GM21825 (cell line): Measurements from ENCODE around the gene LRMDA.

Experiments
- ATAC-seq: cut with Tn5 transposase; IDR thresholded peaks from one replicate; pipeline ENCODE4 v1.9.1; 2021; ENCODE audit warnings: mild to moderate bottlenecking, moderate library complexity; ENCODE audit not compliant: unreplicated experiment

Gene LRMDA

DNA sequence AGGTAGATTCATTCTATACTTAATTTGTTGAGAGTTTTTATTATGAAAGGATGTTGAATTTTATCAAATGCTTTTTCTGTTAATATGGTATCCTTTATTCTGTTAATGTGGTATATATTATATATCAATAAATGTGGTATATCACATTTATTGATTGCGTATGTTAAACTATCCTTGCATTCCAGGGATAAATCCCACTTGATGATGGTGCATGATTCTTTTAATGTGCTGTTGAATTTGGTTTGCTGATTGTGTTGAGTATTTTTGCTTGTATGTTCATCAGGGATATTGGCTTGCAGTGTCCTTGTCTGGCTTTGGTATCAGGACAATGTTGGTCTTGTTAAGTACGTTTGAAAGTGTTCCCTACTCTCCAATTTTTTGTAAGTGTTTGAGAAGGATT, 11.9 kb downstream of the LRMDA start:
- no peak for ATAC-seq

DNA sequence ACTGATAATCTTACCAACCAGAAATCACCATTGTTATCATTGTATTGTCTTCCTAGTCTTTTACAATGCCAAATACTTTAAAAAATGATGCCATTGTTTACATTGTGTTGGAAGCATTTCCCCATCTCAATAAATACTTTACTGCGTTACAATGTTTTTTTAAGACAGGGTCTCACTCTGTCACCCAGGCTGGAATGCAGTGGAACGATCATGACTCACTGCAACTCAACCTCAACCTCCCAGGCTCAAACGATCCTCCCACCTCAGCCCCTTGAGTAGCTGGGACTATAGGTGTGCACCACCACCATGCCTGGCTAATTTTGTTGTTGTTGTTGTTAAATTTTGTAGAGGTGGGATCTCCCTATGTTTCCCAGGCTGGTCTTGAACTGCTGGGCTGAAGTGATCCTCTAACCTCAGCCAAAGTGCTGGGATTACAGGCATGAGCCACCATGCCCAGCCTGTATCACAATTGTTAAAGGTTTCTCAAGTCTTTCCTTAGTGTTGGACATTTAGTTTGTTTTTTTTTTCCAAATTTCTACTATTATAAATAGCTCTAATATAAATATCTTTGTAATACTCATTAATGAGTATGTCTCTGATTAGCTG, 13.5 kb downstream of the LRMDA start:
- ATAC-seq: no peak

DNA sequence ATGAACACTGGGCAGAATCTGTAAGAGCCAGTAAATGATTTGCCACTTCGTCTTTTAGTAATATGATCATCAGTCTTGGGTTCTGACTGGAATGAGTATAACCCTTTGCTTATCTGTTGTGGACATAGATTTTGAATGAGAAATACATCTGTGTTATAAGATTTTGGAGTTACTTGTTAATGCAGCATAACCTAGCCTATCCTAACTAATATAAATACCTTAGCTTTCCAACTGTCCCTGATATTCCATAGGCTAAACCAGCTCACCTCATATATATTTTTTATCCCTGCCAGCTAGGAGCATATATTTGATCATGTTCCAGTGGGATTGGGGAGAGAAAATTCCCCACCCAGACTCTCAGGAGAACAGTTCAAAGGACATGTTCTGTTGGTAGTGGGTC, 15.1 kb downstream of the LRMDA start:
- no peak for ATAC-seq

DNA sequence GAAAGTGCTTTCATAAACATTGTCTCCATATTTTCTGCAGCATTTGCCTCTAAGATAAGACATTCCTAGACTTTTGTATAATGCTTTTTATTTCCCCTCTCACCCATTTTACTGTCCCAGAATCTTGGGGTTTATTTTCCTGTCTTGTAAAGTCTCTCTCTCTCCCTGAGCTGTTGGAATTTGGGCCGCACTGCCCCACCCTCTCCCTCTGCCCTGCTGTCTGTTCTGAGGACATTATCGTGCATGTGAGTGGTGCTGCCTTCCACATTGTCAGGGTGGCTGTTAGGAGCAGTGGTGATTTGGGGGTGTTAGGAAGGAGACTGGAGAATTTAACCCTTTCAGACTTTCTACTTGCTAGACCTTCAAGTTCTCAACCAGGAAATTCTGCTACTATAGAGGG, 16.7 kb downstream of the LRMDA start:
- no peak for ATAC-seq

DNA sequence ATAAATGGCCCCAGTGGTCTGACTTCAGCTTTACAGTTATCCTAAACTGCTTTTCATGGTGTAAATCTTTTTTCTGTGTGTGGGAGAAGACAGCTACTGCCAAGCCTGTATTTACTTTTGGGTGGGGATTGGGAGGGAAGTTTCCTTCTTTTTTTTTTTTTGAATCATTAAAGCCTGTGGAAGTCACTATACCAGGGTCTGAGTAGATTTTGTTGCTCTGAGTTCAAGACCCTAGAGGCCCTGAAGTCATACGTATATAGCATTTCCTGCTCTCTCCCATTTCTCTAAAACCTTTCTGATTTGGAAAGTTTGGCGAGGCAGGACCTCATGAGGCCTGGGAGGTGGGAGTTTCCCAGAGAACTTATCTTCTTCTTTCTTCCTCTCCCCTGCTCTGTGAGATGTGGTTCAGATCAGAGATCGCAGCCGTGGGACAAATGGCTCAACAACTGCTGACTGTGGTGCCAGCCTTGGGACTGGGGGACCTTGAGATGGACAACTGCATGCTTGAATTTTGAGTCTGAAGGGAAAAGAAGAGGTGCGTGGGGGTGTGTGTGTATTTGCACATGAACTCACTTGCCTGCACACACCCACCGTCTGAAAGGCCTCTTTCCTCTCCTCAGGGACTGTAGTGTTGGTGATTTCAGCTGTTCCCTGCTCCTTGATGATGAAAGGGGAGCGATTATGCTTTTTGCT, 18.1 kb downstream of the LRMDA start:
- ATAC-seq: no peak

DNA sequence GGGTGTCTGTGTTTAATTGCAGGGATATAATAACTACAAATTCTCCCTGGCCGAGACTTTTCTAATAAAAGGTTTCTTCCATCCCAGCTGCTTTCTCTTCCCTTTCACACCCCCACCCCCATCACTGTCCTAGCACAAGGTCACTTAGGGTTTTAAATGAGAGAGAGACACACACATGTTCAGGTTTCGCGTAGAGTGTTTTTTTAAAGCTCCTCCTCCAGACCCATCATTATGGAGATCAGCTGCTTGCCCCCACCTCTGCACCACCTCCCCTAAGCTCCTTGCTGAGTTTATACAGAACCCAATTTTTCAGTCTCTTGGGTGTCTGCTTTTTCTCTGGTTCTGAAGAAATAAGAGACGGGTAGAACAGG, 18.6 kb downstream of the LRMDA start:
- ATAC-seq: no peak

DNA sequence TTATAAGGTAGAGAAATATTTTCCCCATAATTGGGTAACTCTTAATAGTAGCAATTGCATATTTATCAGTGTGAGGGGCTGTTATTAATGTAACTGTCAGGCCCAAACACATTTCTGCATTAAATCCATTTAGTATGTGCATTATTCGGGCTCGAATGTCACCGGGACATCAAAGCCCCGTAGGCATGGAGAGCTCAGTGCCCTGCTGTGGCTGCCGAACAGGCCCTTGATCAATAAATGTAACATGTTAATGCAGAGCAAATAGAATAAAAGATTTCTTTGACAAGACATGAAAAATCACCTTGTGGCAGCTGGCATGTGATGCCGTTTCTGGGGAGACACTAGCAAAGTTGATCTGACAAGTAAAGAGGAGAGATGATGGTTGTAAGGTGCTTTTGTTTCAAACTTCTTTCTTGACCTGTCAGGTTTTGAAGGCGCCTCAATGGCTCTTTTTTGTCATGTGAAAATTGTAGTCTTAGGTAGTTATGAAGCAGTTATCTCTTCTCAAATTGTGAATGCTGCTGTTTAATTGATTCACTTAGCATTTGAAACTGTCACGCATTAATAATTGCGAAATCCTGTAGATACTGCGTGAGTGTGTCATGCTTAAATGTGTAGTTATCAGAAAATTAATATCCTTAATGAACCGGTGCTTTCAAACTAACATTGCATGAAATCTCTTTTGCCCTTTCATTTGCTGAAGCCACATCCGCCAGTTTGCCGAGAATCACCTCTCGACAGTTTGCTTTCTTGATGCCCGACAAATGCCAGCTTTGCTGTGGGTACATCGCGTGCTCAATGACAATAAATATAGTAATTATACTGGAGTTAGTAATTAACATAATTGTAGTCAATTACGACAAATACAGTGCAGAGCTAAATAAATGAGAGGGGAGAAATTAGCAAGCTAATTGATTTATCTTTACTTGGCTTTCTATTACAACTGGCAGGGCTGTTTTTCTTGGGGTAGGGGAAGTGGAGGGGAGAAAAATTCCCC, 19.5 kb downstream of the LRMDA start:
- no peak for ATAC-seq

DNA sequence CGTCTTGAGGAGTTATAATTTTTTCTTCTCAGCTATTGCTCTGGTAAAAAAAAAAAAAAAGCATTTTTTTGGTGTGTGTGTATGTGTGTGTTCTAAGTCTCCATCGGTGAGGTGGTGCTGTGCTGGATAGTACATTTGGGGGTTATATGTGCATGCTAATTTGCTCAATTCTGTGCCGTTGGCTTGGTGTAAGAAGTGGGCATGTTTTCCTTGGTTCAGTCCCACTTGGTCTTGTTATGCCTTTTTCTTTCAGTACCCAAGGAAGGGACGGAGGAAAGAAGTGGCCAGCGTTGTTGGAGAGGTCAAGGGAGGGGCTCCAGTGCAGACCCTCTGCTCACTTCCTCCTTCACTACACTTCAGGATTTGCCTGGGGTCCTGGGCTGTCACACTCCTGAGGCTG, 20.4 kb downstream of the LRMDA start:
- ATAC-seq: no peak

DNA sequence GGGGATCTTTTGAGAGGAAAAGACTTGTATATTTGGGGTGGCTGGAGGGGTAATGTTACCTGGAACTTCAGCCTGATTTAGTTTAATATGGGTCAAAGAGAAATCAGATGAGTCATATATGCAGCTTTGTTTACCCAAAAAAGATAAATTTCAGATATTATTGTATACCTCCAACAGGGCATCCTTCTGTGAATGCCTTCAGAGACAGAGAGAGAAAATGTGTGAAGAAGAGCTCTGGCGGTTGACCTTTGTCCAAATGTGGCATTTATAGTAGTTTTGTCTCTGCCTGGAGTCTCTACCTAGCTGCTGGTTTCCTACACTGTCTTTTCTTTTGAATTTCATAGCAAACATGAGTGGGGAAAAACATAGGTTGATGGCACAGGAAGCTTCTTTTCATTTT, 21.6 kb downstream of the LRMDA start:
- ATAC-seq: no peak

DNA sequence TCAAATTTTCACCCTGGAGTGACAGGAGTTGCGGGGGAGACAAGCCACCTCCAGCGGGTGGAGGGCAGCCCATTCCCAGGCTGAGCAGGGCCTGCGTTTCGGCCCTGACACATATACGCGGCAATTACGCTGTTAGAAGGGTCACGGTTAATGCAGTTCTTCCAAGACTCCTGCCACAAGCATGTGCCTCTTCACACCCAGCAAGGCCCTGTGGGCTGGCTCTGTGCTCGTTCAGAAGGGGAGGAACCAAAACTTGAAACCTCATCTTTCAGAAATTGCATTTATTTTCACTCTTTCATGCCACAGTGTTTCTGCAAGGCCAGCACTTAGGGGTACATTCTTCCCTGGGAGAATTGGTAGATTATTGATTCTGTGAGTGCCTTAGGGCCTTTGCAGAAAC, 24.7 kb downstream of the LRMDA start:
- ATAC-seq: no peak

DNA sequence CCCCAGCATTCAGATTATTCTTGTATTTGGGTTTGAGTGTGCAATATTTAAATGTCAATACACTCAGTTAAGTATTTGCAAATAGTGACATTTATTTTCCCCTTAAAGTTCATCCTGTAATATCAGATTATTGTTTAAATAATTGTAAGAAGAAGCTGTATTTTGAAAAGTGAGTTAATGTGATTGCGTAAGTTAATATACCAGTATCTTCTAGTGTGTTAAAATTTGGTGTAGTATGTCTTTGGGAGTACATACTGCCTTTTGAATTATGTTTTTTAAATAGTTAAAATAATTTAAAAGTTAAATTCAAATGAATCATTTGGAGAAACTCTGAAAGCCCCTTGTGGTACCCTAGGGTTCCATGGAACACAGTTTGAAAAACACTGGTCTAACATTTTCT, 28.6 kb downstream of the LRMDA start:
- no peak for ATAC-seq

DNA sequence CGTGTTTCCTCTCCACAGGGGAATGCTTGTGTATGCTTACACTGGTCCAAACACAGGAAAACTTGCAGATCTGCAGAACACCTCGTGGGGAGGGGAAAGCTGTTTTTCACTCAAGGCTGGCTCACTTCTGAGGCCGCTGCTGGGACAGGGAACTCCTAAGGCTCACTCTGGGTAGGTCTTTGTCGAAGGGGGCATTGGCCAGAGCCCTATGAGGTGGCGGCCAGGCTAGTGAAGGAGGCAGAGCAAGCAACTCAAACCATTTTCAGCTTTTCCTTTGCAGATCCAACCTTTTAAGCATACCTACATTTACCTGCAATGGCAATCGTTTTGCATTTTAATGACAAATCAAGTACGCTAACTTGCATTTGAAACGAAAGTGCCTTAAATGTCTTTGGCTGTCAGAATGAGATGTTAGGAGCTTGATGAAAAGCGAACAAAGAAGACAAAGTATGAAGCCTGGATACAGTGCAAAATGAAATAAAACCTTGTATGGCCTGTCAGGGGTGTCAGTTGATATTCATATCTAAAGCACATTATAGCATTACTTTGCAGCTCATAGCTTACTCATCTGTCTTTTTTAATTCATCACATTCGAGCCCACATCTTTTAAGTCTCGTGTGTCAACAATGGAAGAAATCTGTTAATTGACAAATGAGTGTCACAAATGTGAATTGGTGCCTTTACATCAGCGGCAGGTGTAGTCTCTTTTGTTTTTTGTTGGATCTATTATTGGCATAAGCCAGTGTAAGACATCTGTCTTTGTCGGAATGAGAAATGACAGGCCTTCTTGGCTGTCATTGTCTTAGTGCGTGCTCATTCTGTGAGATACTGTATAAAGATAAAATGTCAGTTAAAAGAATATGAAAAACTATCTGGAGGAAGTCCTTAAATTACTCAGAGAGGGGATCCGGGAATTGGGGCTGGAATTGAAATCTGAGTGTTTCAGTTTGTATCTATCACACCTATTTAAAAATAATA, 30.5 kb downstream of the LRMDA start:
- ATAC-seq: no peak

DNA sequence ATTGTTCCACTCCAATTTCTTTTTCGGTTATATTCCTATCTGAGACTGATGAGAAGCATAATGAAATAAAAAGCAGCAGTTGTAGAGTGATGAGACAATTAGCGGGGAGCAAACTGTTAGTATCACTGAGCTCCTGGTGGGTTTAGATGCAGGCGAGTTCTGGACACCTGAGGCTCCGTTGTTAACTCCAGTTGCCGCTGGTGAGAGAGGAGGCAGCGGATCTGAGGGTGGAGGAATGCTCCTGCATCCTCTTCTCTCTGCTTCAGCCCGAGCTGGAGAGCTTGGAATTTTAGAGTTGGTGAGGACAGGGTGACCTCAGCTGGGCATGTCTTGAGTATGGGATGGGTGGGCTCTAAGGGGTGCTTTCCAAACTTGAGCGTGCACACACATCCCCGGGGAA, 31.4 kb downstream of the LRMDA start:
- no peak for ATAC-seq

DNA sequence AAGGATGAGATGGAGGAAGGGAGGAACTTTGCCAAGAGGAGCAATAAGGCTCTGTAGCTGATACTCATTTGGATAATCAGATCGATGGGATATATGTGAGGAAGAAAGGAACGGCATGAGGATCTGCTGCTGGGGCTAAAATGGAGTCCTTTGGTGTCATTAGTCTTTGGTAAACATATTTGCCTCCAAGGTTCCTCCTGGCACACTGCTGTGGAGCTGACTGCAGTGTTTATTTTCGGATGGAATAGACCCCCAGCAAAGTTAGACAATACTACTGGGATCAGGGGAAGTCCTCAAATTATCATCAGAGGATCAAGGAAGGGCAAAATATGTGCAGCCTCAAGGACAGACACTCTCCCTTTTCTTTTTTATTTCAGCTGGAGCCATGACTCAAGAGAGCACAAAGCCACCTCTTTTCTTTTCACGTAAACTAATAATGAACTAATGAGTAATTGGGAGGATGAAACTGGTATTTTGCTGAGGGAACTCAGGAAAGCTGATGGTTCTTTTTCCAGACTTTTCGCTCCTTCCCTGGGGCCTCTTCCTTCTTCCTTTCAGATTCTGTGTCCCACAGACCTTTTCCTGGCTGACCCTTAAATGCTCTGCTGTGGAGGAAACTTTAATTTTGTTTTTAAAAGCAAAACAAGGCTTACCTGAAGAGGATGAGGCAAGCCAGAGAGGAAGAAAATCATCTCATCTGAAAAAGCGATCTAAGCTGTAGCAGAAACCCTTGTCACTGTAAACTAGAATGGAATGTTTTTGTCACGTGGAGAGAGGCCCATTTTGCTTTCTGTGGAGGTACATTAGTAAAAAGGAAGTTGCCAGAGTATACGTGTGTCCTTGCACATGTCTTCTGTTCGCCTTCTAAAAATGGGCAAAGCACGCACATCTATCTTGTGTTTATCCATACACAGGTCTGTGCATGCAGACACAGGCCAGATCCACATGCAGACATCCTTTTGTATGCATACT, 33.3 kb downstream of the LRMDA start:
- ATAC-seq: no peak

DNA sequence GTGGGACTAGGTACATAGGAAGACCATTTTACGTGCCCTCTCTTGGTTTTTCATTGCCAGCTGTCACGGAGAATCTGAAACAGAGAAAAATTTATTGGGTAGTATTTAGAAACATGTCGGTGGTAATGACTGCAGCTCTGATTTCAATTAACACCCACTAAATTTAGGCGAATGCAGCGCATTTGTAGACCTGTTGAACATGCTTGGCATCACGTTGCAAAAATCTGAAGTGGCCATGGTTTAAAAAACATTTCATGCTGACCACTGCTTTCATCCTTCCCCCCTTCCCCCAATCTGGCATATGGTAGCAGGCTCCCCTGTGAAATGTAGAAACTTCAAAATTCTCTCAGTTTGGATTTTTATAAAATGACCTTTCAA, 34.0 kb downstream of the LRMDA start:
- no peak for ATAC-seq

DNA sequence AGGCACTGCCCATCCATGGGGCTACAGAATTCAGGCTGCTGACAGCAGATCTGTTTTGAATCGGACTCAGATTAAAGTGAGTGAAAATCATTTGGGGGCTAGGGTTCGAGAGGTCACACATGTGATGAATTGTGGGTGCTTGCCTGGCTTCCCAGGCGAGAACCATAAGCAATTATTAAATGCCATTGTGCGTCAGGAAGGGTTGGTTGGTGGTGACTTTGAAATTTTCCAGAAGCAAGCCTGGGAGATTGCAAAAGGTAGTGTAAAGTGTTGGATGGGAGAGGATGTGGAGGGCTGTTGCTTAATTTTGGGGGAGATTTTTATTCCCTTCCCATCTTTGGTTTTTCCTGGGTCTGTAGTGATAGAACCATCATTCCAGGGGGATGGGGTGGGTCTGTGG, 34.6 kb downstream of the LRMDA start:
- no peak for ATAC-seq

DNA sequence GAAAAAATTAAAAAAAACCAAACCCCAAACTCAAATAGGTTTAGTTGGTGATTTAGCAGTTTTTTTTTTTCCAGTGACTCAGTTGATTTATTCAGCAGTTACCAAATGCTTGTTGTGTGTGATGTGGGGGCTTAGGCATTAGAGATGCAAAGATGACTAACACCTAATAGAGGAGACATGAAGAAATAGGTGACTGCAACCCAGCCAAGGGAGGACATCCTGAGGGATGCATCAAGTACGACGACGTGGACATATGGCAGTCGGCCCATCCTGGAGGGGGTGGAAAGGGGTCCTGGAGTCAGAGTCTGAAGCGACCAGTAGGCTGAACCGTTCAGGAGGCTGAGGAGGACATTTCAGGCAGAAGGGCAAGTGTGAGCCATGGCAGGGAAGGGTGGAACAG, 35.5 kb downstream of the LRMDA start:
- no peak for ATAC-seq

DNA sequence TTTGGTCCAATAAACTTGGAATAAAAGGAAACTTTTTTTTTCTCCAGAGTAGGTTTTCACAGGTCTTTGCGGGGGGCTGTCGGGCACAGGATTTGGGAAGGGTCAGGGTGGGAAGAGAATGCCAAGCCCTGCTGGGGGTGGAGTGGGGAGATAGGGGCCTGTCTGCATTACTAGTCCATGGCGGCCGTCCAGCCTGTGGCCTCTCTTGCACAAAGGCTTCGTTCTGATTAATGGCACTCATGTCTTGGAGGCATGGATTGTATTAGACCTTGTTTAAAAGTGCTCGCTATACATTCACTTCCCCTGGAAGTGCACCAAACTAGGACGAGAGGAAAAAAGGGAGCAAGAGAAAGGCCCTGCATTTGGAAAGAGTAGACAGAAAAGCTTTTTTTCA, 37.2 kb downstream of the LRMDA start:
- ATAC-seq: no peak

DNA sequence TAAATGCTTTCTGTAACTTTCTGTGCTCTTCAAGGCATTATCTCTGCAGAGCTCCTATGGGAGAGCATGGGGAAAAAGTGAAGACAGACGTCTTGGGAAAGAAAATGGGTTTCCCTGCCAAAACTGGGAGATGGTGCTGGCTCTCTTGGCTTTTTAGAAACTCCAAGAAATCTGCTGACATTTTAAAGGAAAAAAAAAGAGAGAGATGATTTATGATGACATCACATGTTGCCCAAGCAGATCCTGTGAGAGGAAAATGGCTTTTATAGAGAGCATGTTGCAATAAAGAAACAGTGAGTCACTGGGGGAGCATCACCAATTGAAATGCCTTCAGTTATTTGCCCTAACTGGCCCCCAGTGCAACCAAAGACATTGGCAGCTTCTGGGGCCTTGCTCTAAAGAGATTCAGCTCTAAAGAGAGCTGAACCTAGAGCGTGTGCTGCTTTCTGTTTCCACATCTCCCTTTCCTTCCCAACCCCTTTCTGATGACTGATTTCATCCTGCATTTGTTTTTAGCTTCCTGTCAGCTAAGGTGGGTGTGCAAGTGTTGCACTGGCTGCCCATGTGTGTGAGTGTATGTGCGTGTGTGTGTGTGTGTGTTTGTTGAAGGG, 37.7 kb downstream of the LRMDA start:
- ATAC-seq: no peak
